T-helper 2 cell treated with Interferon-gamma antibody and Interleukin-4, amounts not matched to agents 100 ng/mL and 5 ng/mL, for 36 hours (primary cell): Measurements from ENCODE around the gene INF2. TPM values are rescaled to one million over a fixed set of nuclear protein-coding genes. Genes with fewer than 3 reads are reported as not detected.
"Not testable (repeated sequence)": the region's sequence is repeated elsewhere in the genome, so short reads cannot be mapped to it uniquely, and the experiment has no call there.

ENCODE experiments used
- intact Hi-C: fragments of 100-400 bp; cut with micrococcal nuclease; formaldehyde crosslinking; loops from one replicate; pipeline ENCODE4 v1.15.1; 2023
- total RNA-seq: library from RNA; stranded (reverse); gene quantifications from 2 replicates; pipeline ENCODE4 v1.2.3, GENCODE V29; 2022

INF2 gene
- total RNA-seq, 1 donor from 2014 or later, result 169 TPM

- intact Hi-C loops, result no loop called here
Measured at GRCh38 chr14:104749111-104749649, 59.8 kb downstream of the INF2 start.

GRCh38 chr14:104750056-104750752 is 60.8 kb downstream of the INF2 start:
- intact Hi-C loops, result no loop called here

GRCh38 chr14:104750753-104751057 is 61.3 kb downstream of the INF2 start:
- intact Hi-C loops, result not testable (repeated sequence)

- intact Hi-C loops, result loop anchor here (2.0 kb wide), 3 partner anchors 27 to 269 kb away; partner anchors contain the start of genes ADSS1 and CDCA4
Measured at GRCh38 chr14:104751539-104752422, 62.4 kb downstream of the INF2 start.

- intact Hi-C loops, result loop anchor here (2.0 kb wide), 3 partner anchors 28 to 268 kb away; partner anchors contain the start of genes ADSS1 and CDCA4
Measured at GRCh38 chr14:104752423-104752734, 63.0 kb downstream of the INF2 start.

GRCh38 chr14:104752735-104753527 is 63.5 kb downstream of the INF2 start, which contains the start of gene SIVA1:
Gene SIVA1, plus strand, starts transcription at chr14:104753147. Its CDS starts 55 bp downstream, at chr14:104753202.
- intact Hi-C loops, result loop anchor here (1.0 to 2.0 kb wide), 4 partner anchors 28 to 268 kb away; partner anchors contain the start of genes ADSS1 and CDCA4

GRCh38 chr14:104753528-104754212 is 64.3 kb downstream of the INF2 start:
- intact Hi-C loops, result loop anchor here (1.0 to 2.0 kb wide), 4 partner anchors 29 to 267 kb away; partner anchors contain the start of genes ADSS1 and CDCA4

- intact Hi-C loops, result no loop called here
Measured at GRCh38 chr14:104754213-104754851, 64.9 kb downstream of the INF2 start.

GRCh38 chr14:104755621-104756020 is 66.2 kb downstream of the INF2 start:
- intact Hi-C loops, result no loop called here

GRCh38 chr14:104756477-104757237 is 67.2 kb downstream of the INF2 start:
- intact Hi-C loops, result no loop called here

GRCh38 chr14:104757238-104757585 is 67.8 kb downstream of the INF2 start:
- intact Hi-C loops, result no loop called here

- intact Hi-C loops, result no loop called here
Measured at GRCh38 chr14:104757681-104758392, 68.4 kb downstream of the INF2 start.

GRCh38 chr14:104758981-104759969 is 69.9 kb downstream of the INF2 start:
- intact Hi-C loops, result no loop called here

GRCh38 chr14:104765517-104765916 is 76.1 kb downstream of the INF2 start:
- intact Hi-C loops, result no loop called here

- intact Hi-C loops, result no loop called here
Measured at GRCh38 chr14:104766256-104766862, 76.9 kb downstream of the INF2 start.

GRCh38 chr14:104766863-104767633 is 77.6 kb downstream of the INF2 start:
- intact Hi-C loops, result no loop called here

- intact Hi-C loops, result no loop called here
Measured at GRCh38 chr14:104767634-104767918, 78.2 kb downstream of the INF2 start.
